HUES6 (cell line): ENCODE measurements around the gene STAT5B.
"Not testable (repeated sequence)": the region's sequence is repeated elsewhere in the genome, so short reads cannot be mapped to it uniquely, and the experiment has no call there.

Experiments used
- H3K27ac ChIP-seq: 2 replicates; pipeline ENCODE4 v1.7.0; 2013; ENCODE audit warnings: low read depth, mild to moderate bottlenecking, low read length, inconsistent platforms
- H3K27me3 ChIP-seq: 2 replicates; pipeline ENCODE4 v1.6.1; 2013; ENCODE audit warnings: low read length; ENCODE audit not compliant: control insufficient read depth, insufficient read depth
- H3K36me3 ChIP-seq: 2 replicates; pipeline ENCODE4 v1.6.1; 2013; ENCODE audit warnings: low read length; ENCODE audit not compliant: control insufficient read depth, insufficient read depth
- H3K4me1 ChIP-seq: 2 replicates; pipeline ENCODE4 v1.6.1; 2013; ENCODE audit warnings: low read length; ENCODE audit not compliant: control insufficient read depth, insufficient read depth
- H3K4me3 ChIP-seq: 2 replicates; pipeline ENCODE4 v1.5.1; 2013; ENCODE audit warnings: low read depth, low read length
- H3K9ac ChIP-seq: one replicate; pipeline ENCODE4 v1.6.1; 2013; ENCODE audit warnings: mild to moderate bottlenecking, low read length
- H3K9me3 ChIP-seq: 2 replicates; pipeline ENCODE4 v1.6.1; 2013; ENCODE audit warnings: low read depth, low read length; ENCODE audit not compliant: control insufficient read depth, insufficient read depth

The STAT5B gene

DNA sequence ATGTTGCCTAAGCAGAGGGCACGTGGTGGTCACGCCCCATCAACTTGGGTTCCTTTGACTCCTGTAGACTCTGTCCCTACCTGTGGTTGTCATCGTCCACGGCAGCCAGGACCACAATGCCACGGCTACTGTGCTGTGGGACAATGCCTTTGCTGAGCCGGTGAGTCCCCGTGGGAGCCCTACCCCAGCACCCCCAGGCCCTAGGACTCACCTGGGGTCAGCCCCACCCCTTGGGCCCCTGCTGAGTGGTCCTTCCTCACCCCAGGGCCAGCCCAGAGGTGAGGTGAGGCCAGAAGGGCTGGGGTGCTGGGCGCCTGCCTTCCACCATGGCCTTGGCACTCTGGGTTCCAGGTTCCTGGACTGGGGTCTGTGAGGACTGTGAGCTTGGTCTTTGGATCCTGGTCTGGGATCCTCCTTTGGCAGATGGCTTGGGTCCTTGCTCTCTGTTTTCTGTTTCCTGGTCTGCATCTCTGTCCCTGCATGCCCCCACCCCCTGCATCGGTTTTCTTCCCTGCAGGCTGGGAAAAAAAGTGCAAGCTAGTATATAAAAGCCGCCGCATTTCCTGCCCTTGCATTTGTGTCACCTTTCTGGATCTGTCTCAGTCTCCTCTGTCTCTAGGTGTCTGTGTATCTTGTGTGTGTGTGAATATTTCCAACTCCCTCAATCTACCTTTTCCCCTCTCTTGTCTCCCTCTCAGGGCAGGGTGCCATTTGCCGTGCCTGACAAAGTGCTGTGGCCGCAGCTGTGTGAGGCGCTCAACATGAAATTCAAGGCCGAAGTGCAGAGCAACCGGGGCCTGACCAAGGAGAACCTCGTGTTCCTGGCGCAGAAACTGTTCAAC is 29.6 kb upstream of the STAT5B start:
- no peak overlapping the region for H3K27ac ChIP-seq
- H3K27me3 ChIP-seq, result no peaks in the 10 kb centered on the region
- H3K4me3 ChIP-seq, result no peak overlapping the region
- H3K36me3 ChIP-seq, result peaks cover 10% of the 10 kb centered on the region
- H3K4me1 ChIP-seq, result 0 out of 2 replicates have a peak, but pooled peaks cover 3% of the 10 kb centered on the region
- H3K9me3 ChIP-seq, result no peaks in the 10 kb centered on the region
- H3K9ac ChIP-seq, result no peak overlapping the region

DNA sequence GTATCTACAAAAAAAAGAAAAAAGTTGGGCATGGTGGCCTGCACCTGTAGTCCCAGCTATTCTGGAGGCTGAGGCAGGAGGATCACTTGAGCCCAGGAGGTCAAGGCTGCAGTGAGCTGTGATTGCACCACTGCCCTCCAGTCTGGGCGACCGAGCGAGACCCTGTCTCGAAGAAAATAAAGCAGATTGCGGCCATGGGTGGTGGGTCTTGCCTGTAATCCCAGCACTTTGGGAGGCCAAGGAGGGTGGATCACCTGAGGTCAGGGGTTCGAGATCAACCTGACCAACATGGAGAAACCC is 28.8 kb upstream of the STAT5B start:
- not testable (repeated sequence) for H3K9me3 ChIP-seq, H3K36me3 ChIP-seq, H3K4me1 ChIP-seq, H3K9ac ChIP-seq, H3K4me3 ChIP-seq, H3K27ac ChIP-seq, H3K27me3 ChIP-seq

DNA sequence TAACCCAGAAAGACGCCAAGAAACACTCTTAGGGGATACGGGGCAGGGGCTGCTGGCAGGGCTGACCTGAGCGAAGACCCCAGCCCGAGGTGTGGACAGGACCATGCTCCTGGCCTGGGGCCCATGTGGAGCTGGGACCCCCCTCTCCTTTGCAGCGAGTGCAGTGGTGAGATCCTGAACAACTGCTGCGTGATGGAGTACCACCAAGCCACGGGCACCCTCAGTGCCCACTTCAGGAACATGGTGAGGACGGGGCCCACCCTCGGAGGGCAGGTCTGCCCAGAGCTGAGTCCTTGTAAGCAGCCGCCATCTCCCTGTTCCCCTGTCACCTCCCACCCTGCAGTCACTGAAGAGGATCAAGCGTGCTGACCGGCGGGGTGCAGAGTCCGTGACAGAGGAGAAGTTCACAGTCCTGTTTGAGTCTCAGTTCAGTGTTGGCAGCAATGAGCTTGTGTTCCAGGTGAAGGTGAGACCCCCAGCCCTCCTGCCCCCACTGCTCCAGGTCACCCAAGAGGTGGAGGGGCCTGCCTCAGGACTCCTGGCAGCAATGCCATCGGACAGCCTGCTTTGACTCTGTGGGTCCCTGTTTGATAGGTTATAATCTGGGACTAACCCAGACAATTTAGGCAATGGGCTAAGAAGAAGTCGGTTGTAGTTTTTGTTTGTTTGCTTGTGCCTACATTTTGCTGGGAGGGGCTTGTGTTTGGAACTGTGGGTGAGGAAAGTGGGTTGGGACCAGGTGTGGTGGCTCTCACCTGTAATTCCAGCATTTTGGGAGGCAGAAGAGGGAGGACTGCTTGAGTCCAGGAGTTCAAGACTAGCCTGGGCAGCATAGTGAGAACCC is 28.2 kb upstream of the STAT5B start:
- Histone ChIP-seq H3K4me1 (no peaks in the 10 kb centered on the region), H3K27ac (no peak overlapping the region), H3K9ac (no peak overlapping the region), H3K36me3 (peaks cover 4% of the 10 kb centered on the region), H3K27me3 (no peaks in the 10 kb centered on the region), H3K4me3 (no peak overlapping the region), H3K9me3 (no peaks in the 10 kb centered on the region)

DNA sequence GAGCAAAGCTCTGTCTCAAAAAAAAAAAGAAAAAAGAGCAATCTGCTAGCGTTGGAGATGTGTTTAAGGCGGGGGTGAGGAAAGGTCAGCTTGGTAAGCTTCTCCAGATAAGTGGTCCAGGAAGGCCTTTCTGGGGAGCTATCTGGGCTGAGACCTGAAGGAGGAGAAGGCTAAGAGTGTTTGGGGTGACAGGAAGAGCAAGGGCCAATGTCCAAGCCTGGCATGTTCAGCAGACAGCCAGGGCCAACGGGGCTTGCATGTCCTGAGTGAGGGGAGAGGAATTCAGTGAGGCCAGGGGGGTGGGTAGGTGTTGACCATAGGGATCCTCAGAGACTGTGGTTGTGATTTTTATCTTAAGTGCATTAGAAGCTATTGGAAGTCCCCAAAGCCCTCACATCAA is 27.5 kb upstream of the STAT5B start:
- Histone ChIP-seq H3K9me3 (no peaks in the 10 kb centered on the region), H3K27ac (no peak overlapping the region), H3K4me1 (no peaks in the 10 kb centered on the region), H3K36me3 (peaks cover 4% of the 10 kb centered on the region), H3K4me3 (no peak overlapping the region), H3K27me3 (no peaks in the 10 kb centered on the region), H3K9ac (no peak overlapping the region)

DNA sequence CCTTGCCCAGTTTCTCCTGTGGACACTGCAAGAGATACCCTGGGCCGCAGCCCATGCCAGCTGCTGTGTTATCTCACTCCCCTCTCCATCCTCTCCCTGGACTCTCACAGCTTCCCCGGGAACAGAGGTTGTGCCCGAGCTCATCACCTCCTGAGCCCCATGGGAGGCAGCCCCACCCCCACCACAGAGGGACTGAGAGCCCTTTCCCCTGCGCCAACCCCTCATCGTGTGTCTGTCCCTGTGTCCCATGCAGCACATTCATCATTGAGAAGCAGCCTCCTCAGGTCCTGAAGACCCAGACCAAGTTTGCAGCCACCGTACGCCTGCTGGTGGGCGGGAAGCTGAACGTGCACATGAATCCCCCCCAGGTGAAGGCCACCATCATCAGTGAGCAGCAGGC is 24.8 kb upstream of the STAT5B start:
- Histone ChIP-seq H3K9ac (no peak overlapping the region), H3K27ac (no peak overlapping the region), H3K27me3 (no peaks in the 10 kb centered on the region), H3K4me3 (no peak overlapping the region), H3K4me1 (no peaks in the 10 kb centered on the region), H3K36me3 (peaks cover 4% of the 10 kb centered on the region), H3K9me3 (no peaks in the 10 kb centered on the region)

DNA sequence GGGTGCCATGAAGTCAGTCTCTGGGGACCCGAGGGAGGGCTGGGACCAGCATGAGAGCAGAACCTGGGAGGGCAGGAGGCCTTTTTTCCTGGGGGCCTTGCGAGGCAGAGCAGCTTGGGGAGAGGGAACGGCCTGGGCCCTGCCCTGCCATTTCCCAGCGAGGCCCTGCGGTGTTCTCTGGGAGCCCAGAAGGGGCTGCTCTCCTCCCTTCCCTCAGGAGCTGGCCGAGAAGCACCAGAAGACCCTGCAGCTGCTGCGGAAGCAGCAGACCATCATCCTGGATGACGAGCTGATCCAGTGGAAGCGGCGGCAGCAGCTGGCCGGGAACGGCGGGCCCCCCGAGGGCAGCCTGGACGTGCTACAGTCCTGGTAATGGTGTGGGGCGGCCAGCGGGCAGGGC is 23.7 kb upstream of the STAT5B start:
- not testable (repeated sequence) for H3K27ac ChIP-seq, H3K9ac ChIP-seq, H3K9me3 ChIP-seq, H3K4me1 ChIP-seq, H3K4me3 ChIP-seq, H3K27me3 ChIP-seq, H3K36me3 ChIP-seq

DNA sequence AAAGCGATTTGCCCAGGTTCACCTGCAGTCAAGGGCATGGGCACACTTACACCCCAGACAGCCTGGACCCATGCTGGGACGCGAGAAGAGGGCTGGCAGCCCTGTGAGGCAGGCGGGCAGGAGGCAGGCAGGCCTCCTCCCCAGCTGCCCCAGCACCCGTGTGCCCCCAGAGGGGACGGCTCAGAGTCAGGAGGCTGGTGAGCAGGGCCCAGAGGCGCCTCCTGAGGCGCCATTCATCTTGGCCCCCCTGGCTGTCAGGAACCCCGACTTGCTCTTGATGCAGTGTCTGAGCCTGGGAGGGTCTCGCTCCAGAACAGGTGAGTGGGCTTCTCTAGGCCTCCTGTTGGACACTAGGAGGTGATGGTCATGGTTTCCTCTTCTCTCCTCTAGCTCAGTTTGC is 23.2 kb upstream of the STAT5B start:
- not testable (repeated sequence) for H3K27ac ChIP-seq, H3K4me1 ChIP-seq, H3K9ac ChIP-seq, H3K4me3 ChIP-seq, H3K27me3 ChIP-seq, H3K9me3 ChIP-seq, H3K36me3 ChIP-seq

DNA sequence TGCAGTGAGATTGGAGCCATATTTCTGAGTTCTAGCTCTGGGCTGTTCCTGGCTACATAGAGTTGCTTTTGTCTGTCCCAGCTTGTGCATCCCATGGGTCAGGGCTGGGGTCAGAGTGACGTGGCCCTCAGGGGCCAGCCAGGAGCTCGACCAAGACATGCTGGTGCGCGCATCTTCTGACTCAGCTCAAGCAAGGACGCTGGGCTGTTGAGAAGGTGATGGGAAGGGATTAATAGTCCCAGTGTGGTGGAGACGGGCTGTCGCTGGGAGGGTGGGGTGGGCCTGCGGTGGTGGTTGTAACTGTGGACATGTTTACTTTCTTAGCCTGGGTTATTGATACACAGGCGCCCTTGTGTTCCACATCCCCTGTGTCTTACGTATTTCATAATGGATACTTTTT is 21.6 kb upstream of the STAT5B start:
- not testable (repeated sequence) for H3K9ac ChIP-seq, H3K4me1 ChIP-seq, H3K27ac ChIP-seq, H3K36me3 ChIP-seq, H3K9me3 ChIP-seq, H3K27me3 ChIP-seq, H3K4me3 ChIP-seq

DNA sequence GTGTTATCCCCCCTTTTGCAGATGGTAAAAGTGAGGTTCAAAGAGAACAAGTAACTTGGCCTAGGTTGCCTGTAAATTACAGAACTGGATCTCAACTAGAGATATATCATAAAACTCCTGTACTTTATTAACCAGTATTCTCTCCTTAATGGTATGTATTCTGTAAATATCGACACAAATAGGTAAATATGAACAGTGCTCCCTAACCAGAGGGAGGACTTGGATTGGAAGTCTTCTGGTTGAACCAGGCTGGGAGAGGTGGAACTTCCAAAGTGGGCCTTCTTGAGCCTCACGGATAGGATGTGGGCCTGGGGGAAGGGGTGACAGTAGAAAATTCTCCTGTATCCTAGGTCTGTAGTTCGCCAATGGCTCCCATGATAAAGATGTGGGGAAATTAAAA is 19.8 kb upstream of the STAT5B start:
- H3K27me3 ChIP-seq, result no peaks in the 10 kb centered on the region
- no peak overlapping the region for H3K4me3 ChIP-seq
- H3K9ac ChIP-seq, result no peak overlapping the region
- H3K27ac ChIP-seq, result no peak overlapping the region
- no peaks in the 10 kb centered on the region; the same call in 1 of the 2 replicates for H3K36me3 ChIP-seq
- H3K9me3 ChIP-seq, result no peaks in the 10 kb centered on the region
- H3K4me1 ChIP-seq, result no peaks in the 10 kb centered on the region

DNA sequence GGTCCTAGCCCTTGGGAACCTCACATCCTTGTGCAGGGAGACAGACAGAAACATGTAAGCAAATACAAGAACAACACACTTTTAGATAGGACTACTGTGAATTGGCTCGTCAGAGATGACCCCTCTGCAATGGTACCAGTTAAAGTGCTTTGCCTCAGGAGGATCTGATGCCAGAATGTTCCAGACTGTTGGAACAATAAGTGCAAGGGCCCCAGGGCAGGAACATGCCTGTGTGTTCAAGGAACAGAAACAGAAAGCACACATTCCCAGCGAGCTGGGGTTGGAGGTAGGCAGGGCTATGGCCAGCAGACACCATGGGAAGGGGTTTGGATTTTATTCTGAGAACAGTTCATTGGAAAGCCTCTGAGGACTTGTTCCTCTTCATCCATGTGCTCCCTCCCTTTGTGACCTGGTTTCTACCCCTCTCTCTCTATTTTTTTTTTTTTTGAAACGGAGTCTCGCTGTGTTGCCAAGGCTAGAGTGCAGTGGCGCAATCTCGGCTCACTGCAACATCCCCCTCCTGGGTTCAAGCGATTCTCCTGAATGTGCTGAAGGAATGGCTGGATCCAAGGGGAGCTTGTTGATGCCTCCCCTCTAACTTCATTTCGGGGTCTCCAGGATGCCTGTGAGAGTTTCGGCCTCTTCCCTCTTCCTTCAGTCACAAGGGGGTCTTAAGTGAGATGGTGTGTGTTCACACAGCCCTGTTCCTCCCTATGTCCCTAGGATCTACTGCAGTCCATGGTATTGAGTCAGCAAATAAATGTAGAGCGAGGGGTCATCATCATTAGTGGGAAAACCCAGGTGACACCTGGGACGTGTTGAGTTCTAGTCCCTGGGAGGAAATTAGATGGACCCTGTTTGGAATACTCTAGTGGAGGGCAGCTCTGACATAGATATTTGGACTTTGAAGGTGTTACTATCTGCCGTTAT is 18.5 kb upstream of the STAT5B start:
- H3K4me1 ChIP-seq, result no peaks in the 10 kb centered on the region
- H3K27me3 ChIP-seq, result peaks cover 8% of the 10 kb centered on the region; the same call in 1 of the 2 replicates
- no peaks in the 10 kb centered on the region for H3K9me3 ChIP-seq
- no peak overlapping the region for H3K9ac ChIP-seq
- H3K27ac ChIP-seq, result no peak overlapping the region
- H3K4me3 ChIP-seq, result no peak overlapping the region
- no peaks in the 10 kb centered on the region for H3K36me3 ChIP-seq

DNA sequence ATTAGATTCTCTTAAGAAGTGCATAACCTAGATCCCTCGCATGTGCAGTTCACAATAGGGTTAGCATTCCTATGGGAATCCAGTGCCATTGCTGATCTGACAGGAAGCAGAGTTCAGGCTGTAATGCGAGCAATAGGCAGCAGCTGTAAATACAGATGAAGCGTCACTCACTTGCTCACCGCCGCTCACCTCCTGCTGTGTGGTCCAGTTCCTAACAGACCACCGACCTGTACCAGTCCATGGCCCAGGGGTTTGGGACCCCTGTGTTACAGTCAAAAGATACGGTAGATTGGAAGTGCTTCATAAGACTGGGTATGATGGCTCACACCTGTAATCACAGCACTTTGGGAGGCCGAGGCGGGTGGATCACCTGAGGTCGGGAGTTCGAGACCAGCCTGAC is 14.9 kb upstream of the STAT5B start:
- H3K27me3 ChIP-seq, result peaks cover 37% of the 10 kb centered on the region
- H3K27ac ChIP-seq, result no peak overlapping the region
- no peaks in the 10 kb centered on the region for H3K9me3 ChIP-seq
- no peaks in the 10 kb centered on the region for H3K36me3 ChIP-seq
- H3K4me3 ChIP-seq, result no peak overlapping the region
- H3K4me1 ChIP-seq, result peaks cover 20% of the 10 kb centered on the region
- H3K9ac ChIP-seq, result no peak overlapping the region
